Activated gamma-delta T cell treated with Interleukin-2 at 50 U/mL for 16 hours (primary cell): ENCODE data around the gene ROBO3.

Source experiments
- DNase-seq: peaks from one replicate; pipeline ENCODE4 v3.0.0-alpha.2; 2020

The ROBO3 gene

GRCh38 chr11:124865181-124865901 is at the start of gene ROBO3:
Gene ROBO3 (plus strand): TSS chr11:124865432. CDS start chr11:124865578, 146 bp downstream.
- DNase-seq: no peak

GRCh38 chr11:124817036-124817435 is 48.2 kb upstream of the ROBO3 start:
- no peak for DNase-seq

GRCh38 chr11:124821995-124822730 is 43.1 kb upstream of the ROBO3 start:
- DNase-seq: no peak

GRCh38 chr11:124823512-124824376 is 41.5 kb upstream of the ROBO3 start:
- no peak for DNase-seq

GRCh38 chr11:124825876-124826275 is 39.4 kb upstream of the ROBO3 start:
- no peak for DNase-seq

GRCh38 chr11:124829986-124830385 is 35.2 kb upstream of the ROBO3 start:
- DNase-seq: no peak

- DNase-seq: no peak
Measured at GRCh38 chr11:124830749-124831148, 34.5 kb upstream of the ROBO3 start.

GRCh38 chr11:124831897-124832296 is 33.3 kb upstream of the ROBO3 start:
- no peak for DNase-seq

GRCh38 chr11:124832571-124832970 is 32.7 kb upstream of the ROBO3 start:
- no peak for DNase-seq

- no peak for DNase-seq
Measured at GRCh38 chr11:124834526-124835180, 30.6 kb upstream of the ROBO3 start.

GRCh38 chr11:124835918-124836317 is 29.3 kb upstream of the ROBO3 start:
- DNase-seq: no peak

- DNase-seq: no peak
Measured at GRCh38 chr11:124837491-124837856, 27.8 kb upstream of the ROBO3 start.

GRCh38 chr11:124838805-124839127 is 26.5 kb upstream of the ROBO3 start:
- no peak for DNase-seq

- DNase-seq: no peak
Measured at GRCh38 chr11:124839128-124839971, 25.9 kb upstream of the ROBO3 start.

GRCh38 chr11:124839972-124840621 is 25.1 kb upstream of the ROBO3 start:
- DNase-seq: no peak

GRCh38 chr11:124840666-124841065 is 24.6 kb upstream of the ROBO3 start:
- no peak for DNase-seq

GRCh38 chr11:124841201-124841600 is 24.0 kb upstream of the ROBO3 start:
- no peak for DNase-seq

GRCh38 chr11:124841840-124842239 is 23.4 kb upstream of the ROBO3 start:
- DNase-seq: no peak

GRCh38 chr11:124842305-124842704 is 22.9 kb upstream of the ROBO3 start:
- DNase-seq: no peak

- no peak for DNase-seq
Measured at GRCh38 chr11:124843616-124843910, 21.7 kb upstream of the ROBO3 start.

GRCh38 chr11:124844664-124845079 is 20.6 kb upstream of the ROBO3 start:
- no peak for DNase-seq
